Activated CD4-positive, alpha-beta T cell treated with anti-CD3 and anti-CD28 coated beads, Interleukin-10, Interleukin-2, amounts not matched to agents 100 ng/mL and 50 ng/mL, durations not matched to agents 16 hours and 8 hours (primary cell): ENCODE data around the gene EFHD2.
"Not testable (repeated sequence)": the region's sequence is repeated elsewhere in the genome, so short reads cannot be mapped to it uniquely, and the experiment has no call there.

Experiments used
- DNase-seq: peaks from one replicate; pipeline ENCODE4 v3.0.0-alpha.2; 2020

Gene EFHD2

DNA sequence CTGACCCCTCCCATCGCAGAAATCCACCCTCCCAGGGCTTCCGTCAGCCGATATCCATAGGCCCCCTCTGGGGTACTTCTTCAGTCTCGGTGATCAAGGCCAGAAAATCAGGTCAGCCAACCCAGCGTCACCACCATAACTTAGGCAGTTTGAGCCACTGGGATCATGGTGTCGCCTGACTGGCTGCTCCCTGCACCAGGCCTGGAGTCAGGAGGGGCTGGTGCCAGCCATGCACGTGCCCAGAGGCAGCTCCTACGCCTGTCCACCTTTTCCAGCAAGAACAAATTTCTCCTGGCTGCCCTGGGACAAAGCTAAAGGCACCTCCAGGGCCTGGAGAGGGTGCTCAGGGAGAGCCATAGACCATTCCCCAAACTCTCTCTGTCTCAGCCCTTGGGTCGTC lies 23.8 kb downstream of the EFHD2 start:
- no peak for DNase-seq

GRCh38 chr1:15434739-15435138 lies 25.1 kb downstream of the EFHD2 start:
- not testable (repeated sequence) for DNase-seq

DNA sequence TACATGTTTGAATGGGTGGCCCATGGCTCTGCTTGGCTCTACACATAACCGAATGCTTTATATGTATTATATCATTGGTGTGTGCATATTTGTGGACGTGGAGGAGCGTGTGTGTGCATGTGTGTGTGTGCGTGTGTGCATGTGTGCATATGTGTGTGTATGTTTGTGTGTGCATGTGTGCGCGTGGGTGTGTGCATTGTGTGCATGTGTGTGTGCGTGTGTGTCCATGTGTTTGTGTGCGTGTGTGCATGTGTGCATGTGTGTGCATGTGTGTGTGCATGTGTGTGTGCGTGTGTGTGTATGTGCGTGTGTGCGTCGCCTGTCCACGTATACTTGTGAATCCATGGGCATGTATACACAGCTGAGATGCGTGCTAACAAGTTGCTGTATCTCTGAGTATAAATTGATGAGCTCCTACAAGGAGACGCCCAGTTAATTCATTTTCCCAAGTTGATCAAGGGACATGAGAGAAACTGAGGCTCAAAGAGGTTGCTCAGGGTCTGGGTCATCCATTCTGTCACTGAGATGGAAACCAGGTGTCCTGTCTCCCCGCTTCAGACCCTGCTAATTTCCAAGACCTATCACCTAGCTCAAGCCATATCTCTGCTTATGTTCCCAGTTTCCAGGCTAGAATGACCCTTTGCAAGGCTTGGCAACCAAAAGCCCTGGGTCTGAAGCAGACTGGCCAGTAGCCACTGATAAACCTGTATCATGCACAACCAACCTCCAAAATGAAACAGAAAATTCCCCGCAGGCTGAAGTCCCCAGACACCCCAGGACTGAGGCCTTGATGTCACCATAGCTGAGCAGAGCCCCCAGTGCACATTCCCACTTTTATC lies 25.8 kb downstream of the EFHD2 start:
- DNase-seq = no peak

DNA sequence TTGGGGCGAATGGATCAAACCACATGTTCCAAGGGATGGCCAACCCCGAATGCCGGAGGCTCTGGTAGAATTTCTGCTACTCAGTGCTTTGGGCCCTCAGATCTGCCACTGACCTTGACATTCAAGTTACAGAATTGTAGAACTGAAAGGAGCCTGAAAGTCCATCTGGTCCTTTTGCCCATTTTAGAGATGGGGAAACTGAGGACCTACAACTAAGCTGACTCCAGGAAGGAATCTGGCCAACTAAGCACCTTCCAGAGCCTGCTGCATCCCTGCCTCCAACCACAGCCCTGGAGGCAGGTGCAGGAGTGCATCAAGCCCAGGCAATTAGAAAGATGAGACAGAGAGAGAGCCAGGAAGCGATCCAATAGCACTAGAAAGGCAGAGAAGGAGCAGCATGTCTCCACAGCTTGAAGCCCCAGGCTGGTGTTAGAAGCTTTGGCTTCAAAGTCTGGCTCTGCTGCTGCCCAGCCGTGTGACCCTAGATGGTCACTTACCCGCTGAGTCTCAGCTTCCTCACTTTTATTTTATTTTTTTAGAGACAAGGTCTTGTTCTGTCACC lies 27.3 kb downstream of the EFHD2 start:
- no peak for DNase-seq

DNA sequence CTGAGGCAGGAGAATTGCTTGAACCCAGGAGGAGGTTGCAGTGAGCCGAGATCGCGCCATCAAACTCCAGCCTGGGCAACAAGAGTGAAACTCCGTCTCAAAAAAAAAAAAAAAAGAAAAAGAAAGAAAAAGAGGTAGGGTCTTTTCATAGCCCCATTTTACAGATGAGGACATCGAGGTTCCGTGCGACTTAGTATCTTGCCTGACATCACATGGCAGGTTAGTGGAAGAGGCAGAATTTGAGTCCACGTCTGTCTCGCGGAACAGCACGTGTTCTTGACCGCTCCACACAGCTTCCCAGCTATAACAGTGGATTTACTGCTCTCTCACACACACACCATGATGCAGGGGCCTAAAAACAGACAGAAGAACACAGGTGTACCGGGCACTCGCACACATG lies 29.6 kb downstream of the EFHD2 start:
- no peak for DNase-seq

- DNase-seq = no peak
Observed at GRCh38 chr1:15440357-15440756, 30.7 kb downstream of the EFHD2 start.

- no peak for DNase-seq
Observed at GRCh38 chr1:15441247-15441646, 31.6 kb downstream of the EFHD2 start.

DNA sequence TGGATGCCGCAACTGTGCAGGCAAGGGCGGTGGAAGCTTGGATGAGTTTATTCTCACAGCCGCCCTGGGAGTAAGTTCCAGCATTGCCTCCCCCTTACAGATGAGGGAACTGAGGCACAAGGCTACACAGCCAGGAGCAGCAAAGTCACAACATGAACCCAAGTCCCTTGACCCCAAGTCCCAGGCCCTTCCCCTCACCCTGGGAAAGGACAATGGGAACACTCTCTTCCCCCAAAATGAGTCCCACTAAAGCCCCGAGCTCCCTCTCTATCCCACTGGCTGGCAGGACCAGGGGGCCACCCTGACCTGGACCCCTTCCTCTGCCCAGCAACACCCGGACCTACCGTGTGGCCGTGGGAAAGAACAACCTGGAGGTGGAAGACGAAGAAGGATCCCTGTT lies 32.4 kb downstream of the EFHD2 start:
- DNase-seq = no peak

GRCh38 chr1:15442759-15443158 lies 33.1 kb downstream of the EFHD2 start:
- no peak for DNase-seq

DNA sequence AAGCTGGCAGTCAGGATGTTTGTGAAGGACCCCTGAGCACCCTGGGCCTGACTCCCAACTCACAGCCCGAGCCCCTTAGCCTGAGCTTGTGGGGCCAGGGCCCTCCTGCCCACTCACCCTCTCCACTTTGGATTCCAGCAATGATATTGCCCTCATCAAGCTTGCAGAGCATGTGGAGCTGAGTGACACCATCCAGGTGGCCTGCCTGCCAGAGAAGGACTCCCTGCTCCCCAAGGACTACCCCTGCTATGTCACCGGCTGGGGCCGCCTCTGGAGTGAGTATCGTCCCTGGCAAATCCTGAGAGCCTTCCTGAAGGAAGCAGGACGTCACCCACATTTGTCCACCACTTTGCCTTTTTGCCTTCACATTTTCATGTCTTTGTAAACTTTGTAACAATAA lies 33.6 kb downstream of the EFHD2 start:
- DNase-seq = no peak

DNA sequence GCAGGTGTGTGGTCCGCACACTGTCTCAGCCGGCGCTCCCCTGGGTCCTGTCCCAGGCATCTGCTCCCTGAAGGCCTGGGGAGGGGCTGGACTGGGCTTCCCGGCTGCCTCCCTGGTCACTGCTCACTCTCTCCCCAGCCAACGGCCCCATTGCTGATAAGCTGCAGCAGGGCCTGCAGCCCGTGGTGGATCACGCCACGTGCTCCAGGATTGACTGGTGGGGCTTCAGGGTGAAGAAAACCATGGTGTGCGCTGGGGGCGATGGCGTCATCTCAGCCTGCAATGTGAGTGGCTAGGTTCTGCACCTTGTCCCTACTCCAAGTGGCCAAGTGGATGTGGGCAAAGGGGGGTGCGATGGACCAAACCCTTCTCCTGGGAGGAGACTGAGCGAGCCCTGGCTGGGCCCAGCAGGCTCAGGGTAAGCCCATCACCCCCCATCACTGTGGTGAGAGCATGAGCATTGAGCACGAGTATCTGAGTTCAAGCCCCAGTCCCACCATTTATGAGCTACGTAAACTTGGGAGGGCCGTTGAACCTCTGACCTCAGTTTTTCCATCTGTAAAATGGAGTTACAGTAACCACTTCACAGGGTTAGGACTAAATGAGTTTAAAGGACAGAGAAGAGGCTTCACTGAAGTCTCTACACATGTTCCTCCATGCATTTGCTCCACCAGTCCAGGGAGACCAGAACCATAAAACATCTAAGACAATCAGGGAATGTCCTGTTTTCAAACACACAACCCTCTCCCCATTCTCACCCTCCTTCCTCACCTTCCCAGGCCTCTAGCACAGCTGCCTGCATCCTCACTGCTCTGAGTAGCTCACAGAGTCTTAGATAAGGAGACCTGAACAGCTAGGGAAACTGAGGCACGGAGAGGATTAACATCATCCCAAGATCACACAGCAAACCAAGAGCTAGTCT lies 35.0 kb downstream of the EFHD2 start:
- no peak for DNase-seq

DNA sequence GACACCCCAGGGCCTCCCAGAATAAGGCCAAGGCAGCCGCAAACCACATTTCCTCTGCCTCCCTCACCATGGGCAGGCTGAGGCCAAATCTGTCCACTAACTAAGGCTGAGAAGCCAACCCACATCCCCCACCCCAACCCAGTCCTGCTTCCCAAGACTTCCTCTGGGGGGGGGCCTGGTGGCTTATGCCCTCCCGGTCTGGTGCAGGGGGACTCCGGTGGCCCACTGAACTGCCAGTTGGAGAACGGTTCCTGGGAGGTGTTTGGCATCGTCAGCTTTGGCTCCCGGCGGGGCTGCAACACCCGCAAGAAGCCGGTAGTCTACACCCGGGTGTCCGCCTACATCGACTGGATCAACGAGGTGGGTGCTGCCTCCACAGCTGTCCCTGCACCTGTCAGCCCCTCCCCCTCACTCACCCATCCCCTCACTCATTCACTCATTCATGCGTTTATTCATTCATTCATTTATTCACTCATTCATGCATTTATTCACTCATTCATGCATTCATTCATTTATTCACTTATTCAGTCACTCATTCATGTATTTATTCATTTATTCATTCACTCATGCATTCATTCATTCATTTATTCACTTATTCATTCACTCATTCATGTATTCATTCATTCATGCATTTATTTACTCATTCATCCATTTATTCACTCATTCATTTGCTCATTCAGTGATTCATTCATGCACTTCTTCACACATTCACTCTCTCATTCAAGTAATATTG lies 35.9 kb downstream of the EFHD2 start:
- no peak for DNase-seq

- no peak for DNase-seq
Observed at GRCh38 chr1:15446212-15446611, 36.5 kb downstream of the EFHD2 start.

DNA sequence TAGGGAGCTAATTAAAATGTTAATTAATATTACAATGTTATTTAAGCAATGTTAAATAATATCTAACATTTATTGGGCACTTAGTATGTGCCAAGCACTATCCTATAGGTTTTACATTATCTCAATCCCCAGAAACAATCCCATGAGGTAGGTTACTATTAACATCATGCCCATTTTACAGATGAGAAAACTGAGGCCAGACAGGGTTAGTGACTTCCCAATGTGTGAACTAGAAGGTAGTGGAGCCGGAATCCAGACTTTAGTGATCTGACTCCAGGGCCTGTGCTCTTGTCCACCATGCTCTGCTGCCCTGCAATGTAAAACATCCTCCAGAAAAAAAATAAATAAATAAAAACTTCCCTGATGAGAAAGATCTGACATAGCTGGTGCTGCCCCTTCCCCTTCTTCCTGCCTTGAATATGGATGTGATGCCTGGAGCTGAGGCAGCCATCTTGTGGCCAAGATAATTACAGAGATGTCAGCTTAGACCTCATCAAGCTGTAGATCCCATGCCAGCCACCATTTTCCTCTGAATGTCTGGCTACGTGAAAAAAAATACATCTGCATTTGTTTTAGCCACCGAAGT lies 39.3 kb downstream of the EFHD2 start:
- no peak for DNase-seq

- DNase-seq = no peak
Observed at GRCh38 chr1:15449567-15449966, 39.9 kb downstream of the EFHD2 start.

GRCh38 chr1:15451014-15451722 lies 41.5 kb downstream of the EFHD2 start:
- DNase-seq = no peak

DNA sequence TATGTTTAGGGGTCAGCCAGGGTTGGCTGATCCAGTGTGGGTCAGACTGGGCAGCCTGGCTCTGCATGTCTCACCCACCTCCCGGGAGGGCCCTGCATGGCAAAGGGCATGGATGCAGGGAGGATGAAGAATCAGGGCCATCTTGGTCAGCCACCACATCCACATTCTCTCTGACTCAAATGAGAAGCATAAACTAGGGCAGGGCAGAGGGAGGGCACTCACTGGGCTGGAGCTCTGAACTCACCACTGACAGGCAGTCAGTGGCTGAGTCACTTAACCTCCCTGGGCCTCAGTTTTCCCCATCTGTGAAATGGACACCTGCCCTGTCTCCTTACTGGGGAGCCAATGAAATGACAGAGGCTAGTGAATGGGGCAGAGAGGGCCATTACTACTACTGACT lies 42.5 kb downstream of the EFHD2 start:
- DNase-seq = no peak

GRCh38 chr1:15452866-15453571 lies 43.3 kb downstream of the EFHD2 start:
- no peak for DNase-seq

- no peak for DNase-seq
Observed at GRCh38 chr1:15453734-15454133, 44.0 kb downstream of the EFHD2 start.

GRCh38 chr1:15454256-15454655 lies 44.6 kb downstream of the EFHD2 start:
- no peak for DNase-seq

DNA sequence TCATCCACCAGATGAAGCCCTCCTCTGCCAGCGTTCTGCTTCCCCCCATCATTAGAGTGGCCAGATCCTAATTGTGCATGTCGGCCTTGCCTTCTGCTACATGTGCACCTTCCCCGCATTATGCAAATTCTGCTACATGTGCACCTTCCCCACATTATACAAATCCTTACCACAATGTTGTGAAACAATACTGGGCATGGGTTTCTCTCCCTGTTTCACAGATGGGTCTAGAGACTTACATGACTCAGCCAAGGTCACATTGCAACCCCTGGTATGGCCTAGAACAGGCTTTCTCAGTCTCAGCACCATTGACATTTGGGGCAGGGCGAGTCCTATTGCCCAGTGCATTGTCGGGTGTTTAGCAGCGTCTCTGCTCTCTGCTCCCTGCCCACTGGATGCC lies 45.8 kb downstream of the EFHD2 start:
- peak; percentile 17 for DNase-seq
